IPS-15b (cell line): ENCODE measurements around the gene EYS.
"Not testable (repeated sequence)": the region's sequence is repeated elsewhere in the genome, so short reads cannot be mapped to it uniquely, and the experiment has no call there.

Experiments used
- H3K27me3 ChIP-seq: one replicate; pipeline ENCODE4 v1.6.1; 2013; ENCODE audit warnings: low read length; ENCODE audit not compliant: control insufficient read depth, insufficient read depth
- H3K36me3 ChIP-seq: one replicate; pipeline ENCODE4 v1.6.1; 2013; ENCODE audit warnings: low read length; ENCODE audit not compliant: control insufficient read depth, insufficient read depth
- H3K4me1 ChIP-seq: one replicate; pipeline ENCODE4 v1.6.1; 2013; ENCODE audit warnings: mild to moderate bottlenecking, low read length; ENCODE audit not compliant: control insufficient read depth, insufficient read depth
- H3K4me3 ChIP-seq: one replicate; pipeline ENCODE4 v1.5.1; 2013; ENCODE audit warnings: low read depth, low read length
- H3K9ac ChIP-seq: one replicate; pipeline ENCODE4 v1.6.1; 2013; ENCODE audit warnings: low read depth, mild to moderate bottlenecking, low read length
- H3K9me3 ChIP-seq: one replicate; pipeline ENCODE4 v1.6.1; 2013; ENCODE audit warnings: mild to moderate bottlenecking, low read length; ENCODE audit not compliant: control insufficient read depth, insufficient read depth

EYS gene

DNA sequence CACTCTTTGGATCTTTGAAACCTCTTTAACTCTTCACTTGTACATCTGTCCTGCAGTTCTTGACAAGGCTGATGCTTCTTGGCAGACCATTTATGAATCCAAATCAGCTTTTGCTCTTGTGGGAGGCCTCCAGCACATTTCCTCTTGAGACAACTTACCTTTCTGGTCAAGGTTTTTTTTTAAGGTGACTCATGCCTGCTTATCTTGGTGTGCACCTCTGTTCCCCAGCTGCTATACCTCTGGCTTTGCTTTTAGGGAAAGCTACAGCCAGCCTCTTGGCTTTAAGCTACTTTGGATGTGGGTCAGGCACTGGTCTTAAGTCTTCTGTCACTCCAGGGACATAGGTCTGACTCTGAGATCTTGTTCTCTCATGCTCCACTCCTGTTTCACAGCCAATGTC is 1965.0 kb downstream of the EYS start:
- no peaks in the 10 kb centered on the region for H3K4me1 ChIP-seq
- no peak overlapping the region for H3K4me3 ChIP-seq
- H3K27me3 ChIP-seq = no peaks in the 10 kb centered on the region
- no peaks in the 10 kb centered on the region for H3K36me3 ChIP-seq
- H3K9ac ChIP-seq = no peak overlapping the region
- H3K9me3 ChIP-seq = no peaks in the 10 kb centered on the region

DNA sequence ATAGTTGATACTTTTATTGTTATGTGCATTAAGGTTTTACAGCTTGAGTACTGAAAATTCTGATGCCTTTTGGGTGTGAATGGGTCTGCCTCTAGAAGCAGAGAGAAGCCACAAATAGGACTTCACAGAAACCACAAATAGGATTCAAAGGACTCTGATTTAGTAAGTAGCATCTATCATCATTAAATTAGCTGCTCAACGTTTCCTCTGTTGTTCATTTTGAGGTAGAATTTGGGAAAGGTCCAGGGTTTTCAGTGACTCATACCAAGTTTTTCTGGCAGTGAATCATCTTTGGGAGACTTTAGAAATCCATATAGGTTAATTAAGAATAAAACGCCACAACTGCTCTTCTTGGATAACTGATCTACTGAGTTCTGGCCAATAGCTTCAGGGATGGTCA is 1966.3 kb downstream of the EYS start:
- no peaks in the 10 kb centered on the region for H3K9me3 ChIP-seq
- H3K4me3 ChIP-seq = no peak overlapping the region

DNA sequence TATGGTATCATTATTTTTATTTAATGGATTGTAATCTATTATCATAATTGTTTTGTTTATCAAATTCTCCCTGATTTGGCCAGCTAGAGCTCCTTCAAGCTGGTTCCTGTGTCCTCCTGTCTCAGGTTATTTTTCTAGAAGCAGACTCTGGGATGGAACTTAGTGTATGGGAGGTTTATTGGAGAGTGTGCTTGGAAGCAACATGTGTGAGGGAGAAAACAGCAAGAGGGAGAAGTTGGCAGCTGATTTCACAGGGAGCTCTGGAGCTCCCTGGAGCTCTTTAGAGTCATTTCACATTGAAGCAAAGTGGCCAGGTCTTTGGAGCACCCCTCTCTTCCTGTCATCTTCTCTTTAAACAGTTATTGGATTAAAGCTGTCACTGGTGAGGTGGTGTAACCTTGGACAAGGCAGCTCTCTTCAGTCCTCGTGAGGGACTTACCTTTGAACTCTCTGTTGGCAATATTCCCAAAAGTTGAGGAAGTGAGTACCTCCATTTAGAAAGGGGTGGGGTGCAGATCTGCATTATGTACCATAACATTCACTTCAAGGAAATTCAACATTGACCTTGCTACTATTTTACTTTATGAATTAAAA is 1967.8 kb downstream of the EYS start:
- H3K9me3 ChIP-seq = no peaks in the 10 kb centered on the region
- H3K4me1 ChIP-seq = no peaks in the 10 kb centered on the region
- no peak overlapping the region for H3K9ac ChIP-seq
- no peak overlapping the region for H3K4me3 ChIP-seq
- H3K27me3 ChIP-seq = no peaks in the 10 kb centered on the region
- no peaks in the 10 kb centered on the region for H3K36me3 ChIP-seq

More for the DNA sequence above, 1966.3 kb downstream of the EYS start:
- H3K9ac ChIP-seq = no peak overlapping the region
- H3K36me3 ChIP-seq = no peaks in the 10 kb centered on the region
- no peaks in the 10 kb centered on the region for H3K27me3 ChIP-seq
- no peaks in the 10 kb centered on the region for H3K4me1 ChIP-seq

DNA sequence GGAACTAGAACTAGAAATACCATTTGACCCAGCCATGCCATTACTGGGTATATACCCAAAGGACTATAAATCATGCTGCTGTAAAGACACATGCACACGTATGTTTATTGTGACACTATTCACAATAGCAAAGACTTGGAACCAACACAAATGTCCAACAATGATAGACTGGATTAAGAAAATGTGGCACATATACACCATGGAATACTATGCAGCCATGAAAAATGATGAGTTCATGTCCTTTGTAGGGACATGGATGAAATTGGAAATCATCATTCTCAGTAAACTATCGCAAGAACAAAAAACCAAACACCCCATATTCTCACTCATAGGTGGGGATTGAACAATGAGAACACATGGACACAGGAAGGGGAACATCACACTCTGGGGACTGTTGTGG is 1968.8 kb downstream of the EYS start:
- H3K9ac ChIP-seq, H3K4me1 ChIP-seq, H3K27me3 ChIP-seq, H3K36me3 ChIP-seq, H3K9me3 ChIP-seq, H3K4me3 ChIP-seq: not testable (repeated sequence)

DNA sequence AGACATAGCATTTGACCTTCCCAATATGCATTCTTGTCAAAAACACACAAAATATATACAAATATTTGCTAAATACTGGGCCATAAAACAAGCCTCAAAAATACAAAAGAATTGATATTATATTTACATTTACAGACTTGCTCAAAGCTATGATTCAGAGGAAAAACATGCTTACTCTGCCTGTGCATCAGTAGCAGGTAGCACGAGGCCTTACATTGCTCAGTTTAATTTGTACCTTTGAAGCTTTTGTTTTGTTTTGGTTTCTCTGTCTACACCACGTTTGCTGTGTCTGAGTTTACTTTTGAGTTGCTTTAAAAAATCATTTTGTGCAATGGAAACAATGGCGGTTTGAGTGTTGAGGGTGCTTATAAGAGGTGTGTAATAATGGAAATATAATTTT is 1972.1 kb downstream of the EYS start:
- H3K27me3 ChIP-seq = no peaks in the 10 kb centered on the region
- H3K9ac ChIP-seq = no peak overlapping the region
- H3K4me1 ChIP-seq = no peaks in the 10 kb centered on the region
- H3K36me3 ChIP-seq = no peaks in the 10 kb centered on the region
- no peaks in the 10 kb centered on the region for H3K9me3 ChIP-seq
- no peak overlapping the region for H3K4me3 ChIP-seq

DNA sequence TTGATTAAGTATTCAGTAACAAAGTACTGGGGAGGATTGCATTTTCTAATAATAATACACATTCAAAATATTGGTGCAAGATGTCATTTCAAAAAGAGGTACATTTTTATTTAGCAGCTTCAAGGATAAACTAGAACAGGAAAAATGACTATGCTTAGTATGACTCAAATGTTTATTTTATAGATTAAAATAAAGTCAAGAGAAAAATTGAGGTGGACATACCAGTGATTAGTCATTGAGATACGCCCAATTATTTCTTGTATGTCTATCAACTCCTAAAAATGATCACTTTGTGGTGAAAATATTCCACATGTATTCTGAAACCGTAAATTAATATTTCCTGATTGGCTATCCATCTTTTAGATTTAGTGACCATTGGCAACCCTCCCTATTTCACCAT is 1974.7 kb downstream of the EYS start:
- Histone ChIP-seq H3K9me3 (no peaks in the 10 kb centered on the region), H3K36me3 (no peaks in the 10 kb centered on the region), H3K4me1 (no peaks in the 10 kb centered on the region), H3K27me3 (no peaks in the 10 kb centered on the region), H3K9ac (no peak overlapping the region), H3K4me3 (no peak overlapping the region)

DNA sequence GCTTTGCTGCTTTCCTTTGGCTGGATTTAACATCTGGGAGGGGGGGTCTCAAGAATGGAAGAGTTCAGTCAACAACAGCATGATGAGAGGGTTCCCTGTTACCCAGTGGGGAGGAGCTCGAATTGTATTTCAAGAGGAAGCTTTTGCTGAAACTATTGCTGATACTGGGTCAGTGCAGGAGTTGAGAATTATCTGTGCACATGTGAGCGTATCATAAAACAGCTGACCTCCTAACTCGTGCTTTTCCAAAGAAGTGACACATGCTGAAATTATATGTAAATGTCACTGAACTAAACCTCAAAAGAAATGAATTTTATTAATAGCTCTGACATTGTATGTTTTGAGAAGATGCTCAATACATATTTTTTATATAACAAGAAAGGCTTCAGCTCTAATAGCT is 1975.1 kb downstream of the EYS start:
- no peaks in the 10 kb centered on the region for H3K9me3 ChIP-seq
- H3K36me3 ChIP-seq = no peaks in the 10 kb centered on the region
- no peak overlapping the region for H3K4me3 ChIP-seq
- no peaks in the 10 kb centered on the region for H3K27me3 ChIP-seq
- H3K4me1 ChIP-seq = no peaks in the 10 kb centered on the region
- H3K9ac ChIP-seq = no peak overlapping the region

DNA sequence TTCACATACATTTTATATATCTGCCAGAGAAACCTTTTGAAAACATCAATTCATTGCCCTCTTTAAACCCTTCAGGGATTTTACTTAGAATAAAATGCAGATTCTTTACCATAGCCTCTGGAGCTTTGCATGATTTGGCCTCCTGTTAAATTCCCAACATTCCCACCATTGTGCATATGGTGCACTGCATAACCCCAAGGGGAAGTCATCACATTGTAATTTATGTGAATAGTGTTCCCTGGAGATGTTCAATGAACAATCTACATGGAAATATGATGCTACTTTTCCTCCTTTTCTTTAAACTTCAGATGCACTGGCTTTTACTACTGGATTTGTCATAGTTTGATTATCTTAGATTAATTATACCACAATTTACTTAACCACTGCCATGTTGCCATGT is 1976.7 kb downstream of the EYS start:
- H3K9me3 ChIP-seq = no peaks in the 10 kb centered on the region
- no peaks in the 10 kb centered on the region for H3K36me3 ChIP-seq
- H3K9ac ChIP-seq = no peak overlapping the region

DNA sequence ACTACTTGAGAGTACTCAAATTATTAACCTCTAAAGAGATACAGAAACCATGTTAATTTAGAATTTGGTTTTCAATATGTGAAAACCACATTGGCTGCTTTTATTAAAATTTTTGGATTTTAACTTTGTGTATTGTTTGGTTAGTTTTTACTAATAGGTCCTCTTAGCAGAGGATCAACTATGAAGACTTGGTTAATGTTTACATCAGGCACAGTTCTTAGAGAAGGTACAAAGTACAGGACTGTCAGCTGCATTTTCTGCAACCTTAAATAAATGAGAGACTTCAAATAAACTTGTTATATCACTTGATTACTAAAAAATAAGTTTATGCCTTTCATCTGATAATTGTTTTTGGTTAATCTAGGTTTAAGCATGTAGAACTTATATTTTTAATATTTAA is 1982.3 kb downstream of the EYS start:
- Histone ChIP-seq H3K9me3 (no peaks in the 10 kb centered on the region), H3K9ac (no peak overlapping the region), H3K36me3 (no peaks in the 10 kb centered on the region), H3K27me3 (no peaks in the 10 kb centered on the region), H3K4me3 (no peak overlapping the region), H3K4me1 (no peaks in the 10 kb centered on the region)

More for the DNA sequence above, 1976.7 kb downstream of the EYS start:
- no peaks in the 10 kb centered on the region for H3K27me3 ChIP-seq
- H3K4me3 ChIP-seq = no peak overlapping the region
- H3K4me1 ChIP-seq = no peaks in the 10 kb centered on the region

DNA sequence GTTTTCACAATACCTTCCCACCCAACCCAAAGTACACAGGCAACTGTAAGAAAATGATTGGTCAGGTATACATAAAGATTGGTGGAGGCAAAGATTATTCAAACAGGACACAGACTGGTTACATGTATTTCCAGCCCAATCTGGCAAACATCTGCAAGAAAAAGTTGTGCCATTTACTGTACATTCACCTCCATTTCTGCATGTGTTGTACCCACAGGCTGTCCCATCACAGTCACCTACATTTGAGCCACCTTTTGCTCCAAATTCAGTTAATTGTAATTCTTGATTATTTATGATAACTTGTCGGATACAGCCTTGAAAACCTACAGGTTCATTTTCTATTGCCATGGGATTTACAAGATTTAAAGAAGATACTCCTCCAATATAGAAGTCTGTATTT is 1985.8 kb downstream of the EYS start:
- Histone ChIP-seq H3K36me3 (no peaks in the 10 kb centered on the region), H3K9me3 (no peaks in the 10 kb centered on the region), H3K27me3 (no peaks in the 10 kb centered on the region), H3K4me3 (no peak overlapping the region), H3K4me1 (no peaks in the 10 kb centered on the region), H3K9ac (no peak overlapping the region)

DNA sequence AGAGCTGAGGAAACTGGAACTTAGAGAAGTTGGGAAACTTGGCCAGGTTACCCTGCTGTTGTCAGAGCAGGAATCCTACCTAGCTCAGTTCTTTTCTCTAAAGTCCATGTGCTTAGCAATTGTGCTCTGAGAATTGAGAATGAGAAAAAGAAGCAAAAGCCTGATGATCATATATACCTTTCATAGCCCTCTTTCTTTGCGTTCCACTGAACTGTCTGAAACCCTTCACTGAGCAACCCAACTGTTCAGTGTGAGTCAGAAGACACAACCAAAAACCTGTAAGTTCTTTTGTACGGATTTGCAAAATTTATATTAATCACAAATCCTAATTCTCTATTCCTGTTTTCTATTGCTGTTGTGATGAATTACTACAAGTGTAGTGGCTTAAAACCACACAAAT is 1990.9 kb downstream of the EYS start:
- Histone ChIP-seq H3K4me3 (no peak overlapping the region), H3K36me3 (peaks cover 6% of the 10 kb centered on the region), H3K27me3 (no peaks in the 10 kb centered on the region), H3K9me3 (no peaks in the 10 kb centered on the region), H3K9ac (no peak overlapping the region), H3K4me1 (no peaks in the 10 kb centered on the region)

DNA sequence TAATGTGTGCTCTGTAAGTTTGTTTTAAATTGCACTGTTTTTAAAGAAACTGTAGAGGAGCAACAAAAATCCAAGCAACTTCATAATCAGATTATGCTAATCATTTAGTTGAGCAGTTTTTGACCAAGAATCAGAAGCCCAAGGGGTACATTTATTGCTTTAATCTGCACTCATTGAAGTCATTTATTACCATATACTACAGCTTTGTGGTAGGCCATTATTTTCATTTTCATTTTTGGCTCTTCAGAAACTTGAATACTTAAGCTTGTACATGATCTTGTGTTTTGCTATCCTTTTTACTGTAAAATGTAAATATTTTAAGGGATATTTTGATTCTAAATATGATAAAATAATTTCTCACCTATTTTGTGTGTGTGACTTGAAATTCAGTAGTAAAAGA is 1992.9 kb downstream of the EYS start:
- no peak overlapping the region for H3K4me3 ChIP-seq
- H3K36me3 ChIP-seq = peaks cover 9% of the 10 kb centered on the region
- H3K27me3 ChIP-seq = no peaks in the 10 kb centered on the region
- no peaks in the 10 kb centered on the region for H3K9me3 ChIP-seq
- H3K4me1 ChIP-seq = no peaks in the 10 kb centered on the region
- no peak overlapping the region for H3K9ac ChIP-seq

DNA sequence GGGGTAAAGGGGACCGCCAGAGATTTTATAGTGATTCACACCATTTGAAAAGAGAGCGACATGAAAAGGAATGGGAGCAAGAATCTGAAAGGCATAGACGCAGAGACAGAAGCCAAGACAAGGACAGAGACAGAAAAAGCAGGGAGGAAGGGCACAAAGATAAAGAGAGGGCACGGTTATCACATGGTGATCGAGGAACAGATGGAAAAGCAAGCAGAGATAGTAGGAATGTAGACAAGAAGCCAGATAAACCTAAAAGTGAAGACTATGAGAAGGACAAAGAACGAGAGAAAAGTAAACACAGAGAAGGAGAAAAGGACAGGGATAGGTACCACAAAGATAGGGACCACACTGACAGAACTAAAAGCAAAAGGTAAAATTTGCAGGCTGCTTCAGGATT is 1993.7 kb downstream of the EYS start:
- H3K27me3 ChIP-seq = no peaks in the 10 kb centered on the region
- no peaks in the 10 kb centered on the region for H3K9me3 ChIP-seq
- H3K9ac ChIP-seq = no peak overlapping the region
- no peaks in the 10 kb centered on the region for H3K4me1 ChIP-seq
- H3K36me3 ChIP-seq = peaks cover 9% of the 10 kb centered on the region
- no peak overlapping the region for H3K4me3 ChIP-seq
